Right lobe of liver (tissue), 6 donors: Measurements from ENCODE around the gene CSF1R. TPM values are rescaled to one million over a fixed set of nuclear protein-coding genes. Genes with fewer than 3 reads are reported as not detected.
A peak's percentile ranks its signal among the peaks of the same experiment; 100 is the strongest.

Source experiments
- ATAC-seq, 4 donors: fragments of 200-7000 bp; cut with Tn5 transposase; one replicate each; pipeline ENCODE4 v1.9.1; 2020; ENCODE audit warnings: mild to moderate bottlenecking in 4 of 4, moderate library complexity in 4 of 4
- DNase-seq, 3 donors: peaks; one replicate each; pipeline ENCODE4 v3.0.0-alpha.2; 2020
- H3K27ac ChIP-seq, 3 donors: fragments of 200-600 bp; one replicate each; pipeline ENCODE4 v1.8.0; 2022
- H3K27me3 ChIP-seq, 2 donors: fragments of 200-600 bp; one replicate each; pipeline ENCODE4 v1.8.0; 2022
- H3K36me3 ChIP-seq, 4 donors: fragments of 200-600 bp; sonication (generic) in 1 of 4; one replicate each; pipeline versions ENCODE4 v1.5.1 to v1.8.0; 2017 to 2022; ENCODE audit warnings: control low read depth in 1 of 4
- H3K4me1 ChIP-seq, 4 donors: fragments of 200-600 bp; sonication (generic) in 1 of 4; one replicate each; pipeline versions ENCODE4 v1.5.1 to v1.8.0; 2017 to 2022; ENCODE audit warnings: control low read depth in 1 of 4
- H3K4me3 ChIP-seq, 3 donors: fragments of 200-600 bp; one replicate each; pipeline ENCODE4 v1.8.0; 2022
- H3K9me3 ChIP-seq, 4 donors: fragments of 200-600 bp; sonication (generic) in 1 of 4; one replicate each; pipeline versions ENCODE4 v1.5.1 to v1.8.0; 2017 to 2022; ENCODE audit warnings: control low read depth in 1 of 4
- POLR2A ChIP-seq: fragments of 450-650 bp; IDR thresholded peaks from one replicate; pipeline ENCODE4 v1.6.1; 2017; ENCODE audit warnings: antibody characterized with exemption, mild to moderate bottlenecking
- WGBS: methylation state at CpG from one replicate; pipeline ENCODE4 v1.1.6; 2018; ENCODE audit warnings: low coverage, low lambda C conversion rate; ENCODE audit not compliant: insufficient coverage; ENCODE audit errors: missing lambda C conversion rate; 5-methylcytosine and 5-hydroxymethylcytosine counted together
- intact Hi-C, 2 donors: fragments of 100-400 bp; cut with DNase I; formaldehyde crosslinking; loops; one replicate each; pipeline versions ENCODE4 v1.11.2 to v1.14.1; 2022
- total RNA-seq, 6 experiments: library from RNA; depleted of rRNA in 2 of 6; stranded (reverse); fragments of >200 nt in 2 of 6; fragmentation: NEBNext Ultra II Directional in 3 of 6; extraction: Animal tissue kit (Norgen Biotek cat#: 25700) in 3 of 6; gene quantifications; one replicate each; pipeline versions ENCODE4 v1.1.0 to v1.2.4, GENCODE V29; 2016 to 2023
- TF ChIP-seq, protein P1 (sequence below), 4 donors: fragments of 200-600 bp in 3 of 4; fragments of 450-650 bp in 1 of 4; IDR thresholded peaks; one replicate each; pipeline versions ENCODE4 v1.5.1 to v1.8.0; 2016 to 2022; ENCODE audit warnings: antibody characterized with exemption in 4 of 4, mild to moderate bottlenecking in 2 of 4
- donor health status: DM: no; HTN: yes; CAD: no.
- donor health status: DM: no; HTN: no; CAD: no.
- donor health status: DM: no; HTN: no; CAD: no.
- donor health status: DM: no; HTN: yes; CAD: no.
- donor health status: DM: no; HTN: yes; CAD: no.

The CSF1R gene
- total RNA-seq, 6 experiments from 2014 or later: 13.0 to 45.1 (median 16.3) TPM

DNA sequence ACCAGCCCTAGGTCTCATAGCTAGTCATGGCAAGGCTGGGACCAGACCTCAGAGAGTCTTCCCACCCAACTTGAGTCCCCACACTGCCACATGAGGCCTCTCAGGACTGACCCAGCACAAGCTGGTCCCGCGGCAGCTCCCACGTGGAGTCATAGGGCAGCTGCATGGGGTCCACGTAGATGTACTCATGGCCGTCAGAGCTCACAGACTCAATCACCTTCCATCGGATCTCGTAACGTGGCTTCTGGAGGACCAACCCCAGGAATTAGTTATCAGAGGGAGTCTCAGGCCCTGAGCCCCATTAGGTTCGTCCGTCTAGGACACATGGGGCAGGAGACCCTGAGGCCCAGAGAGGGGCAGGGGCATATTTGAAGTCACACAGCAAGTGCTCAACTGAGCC, 39.0 kb upstream of the CSF1R start:
- Histone ChIP-seq H3K27me3 (no peaks in the 10 kb centered on the region), H3K4me3 (no peak overlapping the region), H3K27ac (no peak overlapping the region), H3K9me3 (no peaks in the 10 kb centered on the region), H3K36me3 (no peaks in the 10 kb centered on the region), H3K4me1 (peaks cover 0 to 14% (median 6%) of the 10 kb centered on the region in 4 donors)
- intact Hi-C loops: no loop called here
- no CpG with 5 or more reads among the region's 10 CpGs for WGBS
- peak in 1 of 3 donors; percentile 34 for DNase-seq
- no peak for ATAC-seq
- TF ChIP-seq, protein P1, sequence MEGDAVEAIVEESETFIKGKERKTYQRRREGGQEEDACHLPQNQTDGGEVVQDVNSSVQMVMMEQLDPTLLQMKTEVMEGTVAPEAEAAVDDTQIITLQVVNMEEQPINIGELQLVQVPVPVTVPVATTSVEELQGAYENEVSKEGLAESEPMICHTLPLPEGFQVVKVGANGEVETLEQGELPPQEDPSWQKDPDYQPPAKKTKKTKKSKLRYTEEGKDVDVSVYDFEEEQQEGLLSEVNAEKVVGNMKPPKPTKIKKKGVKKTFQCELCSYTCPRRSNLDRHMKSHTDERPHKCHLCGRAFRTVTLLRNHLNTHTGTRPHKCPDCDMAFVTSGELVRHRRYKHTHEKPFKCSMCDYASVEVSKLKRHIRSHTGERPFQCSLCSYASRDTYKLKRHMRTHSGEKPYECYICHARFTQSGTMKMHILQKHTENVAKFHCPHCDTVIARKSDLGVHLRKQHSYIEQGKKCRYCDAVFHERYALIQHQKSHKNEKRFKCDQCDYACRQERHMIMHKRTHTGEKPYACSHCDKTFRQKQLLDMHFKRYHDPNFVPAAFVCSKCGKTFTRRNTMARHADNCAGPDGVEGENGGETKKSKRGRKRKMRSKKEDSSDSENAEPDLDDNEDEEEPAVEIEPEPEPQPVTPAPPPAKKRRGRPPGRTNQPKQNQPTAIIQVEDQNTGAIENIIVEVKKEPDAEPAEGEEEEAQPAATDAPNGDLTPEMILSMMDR (IDR thresholded peaks at IDR 0.05): no peak
- TF ChIP-seq POLR2A: no peak

GRCh38 chr5:150124596-150124995, 38.2 kb upstream of the CSF1R start:
- DNase-seq: no peak
- no peaks in the 10 kb centered on the region for H3K27me3 ChIP-seq
- intact Hi-C loops: no loop called here
- no peaks in the 10 kb centered on the region for H3K9me3 ChIP-seq
- H3K4me1 ChIP-seq: peaks cover 0 to 7% (median 3%) of the 10 kb centered on the region in 4 donors
- H3K4me3 ChIP-seq: no peak overlapping the region
- ATAC-seq: no peak
- no peak overlapping the region for H3K27ac ChIP-seq
- H3K36me3 ChIP-seq: no peaks in the 10 kb centered on the region
- WGBS: no CpG with 5 or more reads among the region's 8 CpGs
- no peak for TF ChIP-seq POLR2A
- TF ChIP-seq, protein P1 (IDR thresholded peaks at IDR 0.05): no peak

DNA sequence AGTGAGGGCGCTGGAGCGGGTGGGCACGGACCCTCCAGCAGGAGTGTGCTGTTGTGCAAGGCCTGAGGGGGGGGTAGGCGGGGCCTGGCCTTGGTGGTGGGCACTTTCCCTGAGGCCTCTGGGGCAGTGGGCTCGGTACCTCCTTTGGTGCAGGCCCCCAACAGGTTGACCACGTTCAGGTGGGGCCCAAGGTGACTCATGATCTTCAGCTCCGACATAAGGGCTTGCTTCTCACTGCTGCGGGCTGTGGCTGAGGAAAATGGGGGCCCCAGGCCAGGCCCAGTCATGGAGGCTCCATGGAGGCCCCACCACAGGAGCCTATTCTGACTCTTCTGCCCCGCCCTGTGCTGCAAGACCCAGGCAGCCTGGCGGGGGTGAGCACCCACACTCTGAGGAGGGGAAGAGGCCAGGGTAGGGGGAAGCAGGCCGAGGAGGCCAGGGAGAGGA, 37.8 kb upstream of the CSF1R start:
- DNase-seq: peak in 1 of 3 donors; percentile 49

GRCh38 chr5:150123542-150123941, 37.2 kb upstream of the CSF1R start:
- ATAC-seq (no peak), DNase-seq (no peak)
- no peak overlapping the region for H3K4me3 ChIP-seq
- H3K4me1 ChIP-seq: no peaks in the 10 kb centered on the region
- WGBS: 63% methylated on average over 4 of the region's 4 CpGs
- no peaks in the 10 kb centered on the region for H3K36me3 ChIP-seq
- no peaks in the 10 kb centered on the region for H3K9me3 ChIP-seq
- H3K27ac ChIP-seq: no peak overlapping the region
- no peaks in the 10 kb centered on the region for H3K27me3 ChIP-seq
- intact Hi-C loops: no loop called here
- TF ChIP-seq, protein P1 (IDR thresholded peaks at IDR 0.05): no peak
- no peak for TF ChIP-seq POLR2A

More for the DNA sequence above, 37.8 kb upstream of the CSF1R start:
- intact Hi-C loops: no loop called here
- H3K4me3 ChIP-seq: no peak overlapping the region
- H3K36me3 ChIP-seq: no peaks in the 10 kb centered on the region
- peaks cover 0 to 2% (median under 1%) of the 10 kb centered on the region in 4 donors for H3K4me1 ChIP-seq
- no peak overlapping the region for H3K27ac ChIP-seq
- peak in 2 of 4 donors; percentile 13 to 14 for ATAC-seq
- H3K27me3 ChIP-seq: no peaks in the 10 kb centered on the region
- no peaks in the 10 kb centered on the region for H3K9me3 ChIP-seq
- TF ChIP-seq, protein P1 (IDR thresholded peaks at IDR 0.05): no peak
- no CpG with 5 or more reads among the region's 11 CpGs for WGBS
